ENCODE results near the gene CIAO1. TPM values are rescaled to one million over a fixed set of nuclear protein-coding genes. Genes with fewer than 3 reads are reported as not detected.

Gene CIAO1
- total and polyA plus RNA-seq, 2 of the 4 experiments (the other 2 are of a cell fraction) = 81.1 to 94.3 TPM

- Histone ChIP-seq H3K23ac (ENCODE audit: low read depth, low read length) (no peak overlapping the region; the same call in 1 of the 2 replicates), H3K4me3 (ENCODE audit: insufficient read depth, low read depth, low read length) (peak overlapping the region; percentile 97), H2BK15ac (ENCODE audit: low read depth, low read length) (no peak overlapping the region), H3K36me3 (ENCODE audit: control insufficient read depth, insufficient read depth, low read length) (peaks cover 24% of the 10 kb centered on the region), H3K9ac (ENCODE audit: low read depth, low read length) (peak overlapping the region; percentile 81; the same call in 1 of the 2 replicates), H4K8ac (ENCODE audit: low read depth in 2 of 2, low read length in 2 of 2) (peak overlapping the region; percentile 94 to 99; a peak in 2 of 4 replicates), H3K18ac (ENCODE audit: low read depth, low read length) (no peak overlapping the region), H3K14ac (replicated peaks; ENCODE audit: low read depth, low read length) (no peak overlapping the region), H2BK120ac (ENCODE audit: low read depth, low read length) (no peak overlapping the region), H4K5ac (ENCODE audit: low read depth, low read length) (no peak overlapping the region), H2AK9ac (replicated peaks; ENCODE audit: low read depth, low read length, poor library complexity) (peak overlapping the region; percentile 4), H3K4me1 (ENCODE audit: control insufficient read depth, insufficient read depth, low read length) (peaks cover 8% of the 10 kb centered on the region), H2BK5ac (ENCODE audit: low read depth, low read length, poor library complexity, severe bottlenecking) (no peak overlapping the region), H3K4me2 (ENCODE audit: low read depth, low read length) (peak overlapping the region; percentile 99), H2AK5ac (ENCODE audit: low read depth, low read length) (0 out of 2 replicates have a peak overlapping the region, but pooled peaks have one; percentile 7), H3K56ac (ENCODE audit: extremely low read depth, insufficient read depth, low read length) (no peak overlapping the region), H3K9me3 (ENCODE audit: control insufficient read depth, insufficient read depth, low read length) (no peaks in the 10 kb centered on the region), H3K27me3 (ENCODE audit: control insufficient read depth, insufficient read depth, low read length) (no peaks in the 10 kb centered on the region), H3K27ac (ENCODE audit: insufficient read depth, low read length) (no peak overlapping the region), H4K20me1 (ENCODE audit: insufficient read depth, low read length) (peaks cover 14% of the 10 kb centered on the region; the same call in 1 of the 2 replicates), H3K9me1 (ENCODE audit: insufficient read depth, low read length) (peaks cover 3% of the 10 kb centered on the region; the same call in 1 of the 2 replicates), H3K79me1 (ENCODE audit: low read depth in 1 of 2, low read length in 2 of 2) (peaks cover 36 to 45% of the 10 kb centered on the region in 2 experiments), H3K4ac (ENCODE audit: low read depth, low read length) (peak overlapping the region; percentile 89; the same call in 1 of the 2 replicates), H4K91ac (ENCODE audit: insufficient read depth, low read depth, low read length) (no peak overlapping the region), H2BK20ac (ENCODE audit: low read depth, low read length) (no peak overlapping the region), H2AFZ (replicated peaks; ENCODE audit: low read length, poor library complexity) (no peak overlapping the region)
- no peak for ATAC-seq (ENCODE audit: low read depth)
- POLR2A ChIA-PET (ENCODE audit: unreplicated experiment) = no interaction called here
- WGBS, 2 experiments (ENCODE audit: extremely low coverage in 2 of 2, insufficient read length in 1 of 2) = 69% methylated on average over 6 of the region's 11 CpGs; no CpG with 5 or more reads in 1 of the 2 experiments
- in situ Hi-C loops (cut with MboI; ENCODE audit: low sequenced_read_pairs) = loop anchor here (10.0 kb wide), 1 partner anchor 210 kb away; no protein-coding TSS in a partner anchor
- DNase-seq = no peak
- intact Hi-C loops (cut with micrococcal nuclease) = loop anchor here (1.0 kb wide), 1 partner anchor 205 kb away; no protein-coding TSS in a partner anchor
- CTCF ChIA-PET = no interaction called here
- TSS peak; percentile 81 for BruUV-seq (replicated peaks)
- TF ChIP-seq USF2 (IDR thresholded peaks at IDR 0.05; ENCODE audit: low read depth, low read length) (no peak), SMC3 (IDR thresholded peaks at IDR 0.05; ENCODE audit: low read depth, low read length) (no peak), RFX5 (IDR thresholded peaks at IDR 0.05; ENCODE audit: low read depth, low read length) (no peak), NFE2L2 (IDR thresholded peaks at IDR 0.05; ENCODE audit: low read depth, low read length) (no peak), CHD1 (IDR thresholded peaks at IDR 0.05; ENCODE audit: low read depth, low read length) (no peak), RAD21 (IDR thresholded peaks at IDR 0.05; ENCODE audit: low read length) (no peak), RCOR1 (IDR thresholded peaks at IDR 0.05; ENCODE audit: insufficient replicate concordance, low read length) (no peak), MAFK (IDR thresholded peaks at IDR 0.05; ENCODE audit: low read depth, low read length) (no peak), POLR2A (IDR thresholded peaks at IDR 0.05; ENCODE audit: low read depth, low read length) (no peak), MXI1 (IDR thresholded peaks at IDR 0.05; ENCODE audit: borderline replicate concordance, low read depth, low read length) (no peak), FOS (IDR thresholded peaks at IDR 0.05; ENCODE audit: low read depth, low read length) (no peak), CEBPB (IDR thresholded peaks at IDR 0.05; ENCODE audit: low read depth, low read length) (no peak), MAZ (IDR thresholded peaks at IDR 0.05; ENCODE audit: borderline replicate concordance, low read depth, low read length) (no peak), ELK1 (IDR thresholded peaks at IDR 0.05; ENCODE audit: borderline replicate concordance, low read depth, low read length) (no peak), BHLHE40 (IDR thresholded peaks at IDR 0.05; ENCODE audit: low read depth, low read length) (no peak), CTCF (conservative IDR thresholded peaks at IDR 0.05; ENCODE audit: low read depth, low read length) (no peak)
- dilution Hi-C loops (cut with HindIII; ENCODE audit: low sequenced_read_pairs, unreplicated experiment) = no loop called here
Observed at GRCh38 chr2:96304606-96305005, 38.6 kb downstream of the CIAO1 start.

All from IMR-90 (cell line).